Progenitor cell of endocrine pancreas (in vitro differentiated cells): Measurements from ENCODE around the gene GCKR. TPM values are rescaled to one million over a fixed set of nuclear protein-coding genes. Genes with fewer than 3 reads are reported as not detected.

ENCODE experiments used
- DNase-seq: peaks from one replicate; pipeline ENCODE4 v3.0.0; 2021; ENCODE audit warnings: low spot score; ENCODE audit not compliant: unreplicated experiment
- H3K27ac Mint-ChIP-seq: 2 replicates; pipeline ENCODE4 v1.8.0; 2021; ENCODE audit warnings: mild to moderate bottlenecking, moderate library complexity, mixed read lengths
- H3K27me3 Mint-ChIP-seq: 2 replicates; pipeline ENCODE4 v1.8.0; 2021; ENCODE audit warnings: mixed read lengths
- H3K36me3 Mint-ChIP-seq: 2 replicates; pipeline ENCODE4 v1.8.0; 2022; ENCODE audit warnings: mixed read lengths; ENCODE audit not compliant: insufficient read depth
- H3K4me1 Mint-ChIP-seq: 2 replicates; pipeline ENCODE4 v1.8.0; 2021; ENCODE audit warnings: low read depth, mixed read lengths
- H3K4me3 Mint-ChIP-seq: 2 replicates; pipeline ENCODE4 v1.8.0; 2021; ENCODE audit warnings: low read depth, mild to moderate bottlenecking, moderate library complexity, mixed read lengths
- H3K9me3 Mint-ChIP-seq: 2 replicates; pipeline ENCODE4 v1.8.0; 2021; ENCODE audit warnings: low read depth, mixed read lengths
- total RNA-seq: library from RNA; stranded (reverse); gene quantifications from 2 replicates; pipeline ENCODE4 v1.2.1, GENCODE V29; 2021
- TF ChIP-seq, protein P1 (sequence below): fragments of 200-600 bp; sonication (generic); IDR thresholded peaks from one replicate; pipeline ENCODE4 v1.5.0; 2021; ENCODE audit warnings: antibody characterized with exemption, mild to moderate bottlenecking; ENCODE audit not compliant: unreplicated experiment

Gene GCKR
- total RNA-seq, 1 donor from 2014 or later, result 2.8 TPM

DNA sequence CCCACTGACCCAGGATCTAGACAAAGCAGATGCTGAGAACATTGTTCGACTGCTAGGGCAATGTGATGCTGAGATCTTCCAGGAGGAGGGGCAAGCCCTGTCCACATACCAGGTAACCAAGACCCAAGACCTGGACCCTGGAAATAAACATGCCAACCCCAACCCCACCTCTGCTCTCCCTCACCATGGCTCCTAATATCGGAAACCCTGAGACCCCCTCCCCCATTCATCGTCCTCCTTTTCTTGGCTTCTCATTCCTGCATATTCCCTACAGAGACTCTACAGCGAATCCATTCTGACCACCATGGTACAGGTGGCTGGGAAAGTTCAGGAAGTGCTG, 619 bp downstream of the GCKR start:
- no peak for DNase-seq
- TF ChIP-seq, protein P1, sequence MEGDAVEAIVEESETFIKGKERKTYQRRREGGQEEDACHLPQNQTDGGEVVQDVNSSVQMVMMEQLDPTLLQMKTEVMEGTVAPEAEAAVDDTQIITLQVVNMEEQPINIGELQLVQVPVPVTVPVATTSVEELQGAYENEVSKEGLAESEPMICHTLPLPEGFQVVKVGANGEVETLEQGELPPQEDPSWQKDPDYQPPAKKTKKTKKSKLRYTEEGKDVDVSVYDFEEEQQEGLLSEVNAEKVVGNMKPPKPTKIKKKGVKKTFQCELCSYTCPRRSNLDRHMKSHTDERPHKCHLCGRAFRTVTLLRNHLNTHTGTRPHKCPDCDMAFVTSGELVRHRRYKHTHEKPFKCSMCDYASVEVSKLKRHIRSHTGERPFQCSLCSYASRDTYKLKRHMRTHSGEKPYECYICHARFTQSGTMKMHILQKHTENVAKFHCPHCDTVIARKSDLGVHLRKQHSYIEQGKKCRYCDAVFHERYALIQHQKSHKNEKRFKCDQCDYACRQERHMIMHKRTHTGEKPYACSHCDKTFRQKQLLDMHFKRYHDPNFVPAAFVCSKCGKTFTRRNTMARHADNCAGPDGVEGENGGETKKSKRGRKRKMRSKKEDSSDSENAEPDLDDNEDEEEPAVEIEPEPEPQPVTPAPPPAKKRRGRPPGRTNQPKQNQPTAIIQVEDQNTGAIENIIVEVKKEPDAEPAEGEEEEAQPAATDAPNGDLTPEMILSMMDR, result no peak
- Mint-ChIP-seq H3K4me1 (peaks cover 25% of the 10 kb centered on the region), H3K4me3 (peak overlapping the region; percentile 14), H3K27ac (peak overlapping the region; percentile 20), H3K9me3 (no peaks in the 10 kb centered on the region), H3K27me3 (peaks cover 17% of the 10 kb centered on the region), H3K36me3 (peaks cover 3% of the 10 kb centered on the region)

DNA sequence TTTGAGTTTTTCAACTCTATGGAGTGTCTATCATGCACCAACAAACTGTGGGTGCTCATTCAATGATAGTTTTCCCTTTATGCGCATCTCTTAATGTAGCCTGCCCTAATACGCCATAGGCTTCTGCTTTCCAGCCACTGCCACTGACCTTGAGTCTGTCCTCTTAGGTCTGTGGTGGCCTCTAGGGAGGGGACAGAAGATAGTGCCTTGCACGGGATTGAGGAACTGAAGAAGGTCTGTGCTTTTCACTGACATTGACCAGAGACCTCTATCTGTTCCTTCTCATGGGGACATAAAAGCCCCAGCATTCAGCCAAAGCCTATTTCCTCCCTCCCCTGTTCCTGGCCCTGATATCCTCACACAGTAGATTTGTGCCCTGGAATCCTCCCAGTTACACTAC, 2.3 kb downstream of the GCKR start:
- Mint-ChIP-seq H3K27ac (no peak overlapping the region), H3K4me1 (peaks cover 25% of the 10 kb centered on the region), H3K9me3 (no peaks in the 10 kb centered on the region), H3K27me3 (peaks cover 20% of the 10 kb centered on the region), H3K36me3 (no peaks in the 10 kb centered on the region), H3K4me3 (no peak overlapping the region)
- TF ChIP-seq, protein P1, result no peak
- DNase-seq, result no peak

DNA sequence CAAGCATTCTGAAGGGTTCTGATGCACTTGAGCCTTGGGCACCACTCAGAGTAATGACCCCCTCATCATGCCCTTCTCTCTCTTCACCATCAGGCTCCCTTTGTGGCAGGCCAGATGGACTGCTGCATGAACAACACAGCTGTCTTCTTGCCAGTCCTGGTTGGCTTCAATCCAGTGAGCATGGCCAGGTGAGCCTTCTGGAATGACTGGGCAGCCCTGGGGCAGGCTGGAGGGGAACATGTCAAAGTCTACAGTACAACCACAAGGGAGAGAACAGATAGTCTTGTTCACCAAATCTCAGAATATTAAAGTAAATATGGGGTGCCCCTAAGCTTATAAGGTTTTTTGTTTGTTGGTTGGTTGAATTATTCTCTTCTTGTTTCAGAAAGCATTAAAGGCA, 4.4 kb downstream of the GCKR start:
- H3K27me3 Mint-ChIP-seq, result peaks cover 11% of the 10 kb centered on the region
- TF ChIP-seq, protein P1, result no peak
- no peak for DNase-seq
- H3K4me3 Mint-ChIP-seq, result no peak overlapping the region
- H3K27ac Mint-ChIP-seq, result no peak overlapping the region
- no peaks in the 10 kb centered on the region for H3K36me3 Mint-ChIP-seq
- no peaks in the 10 kb centered on the region for H3K9me3 Mint-ChIP-seq
- H3K4me1 Mint-ChIP-seq, result peaks cover 14% of the 10 kb centered on the region

DNA sequence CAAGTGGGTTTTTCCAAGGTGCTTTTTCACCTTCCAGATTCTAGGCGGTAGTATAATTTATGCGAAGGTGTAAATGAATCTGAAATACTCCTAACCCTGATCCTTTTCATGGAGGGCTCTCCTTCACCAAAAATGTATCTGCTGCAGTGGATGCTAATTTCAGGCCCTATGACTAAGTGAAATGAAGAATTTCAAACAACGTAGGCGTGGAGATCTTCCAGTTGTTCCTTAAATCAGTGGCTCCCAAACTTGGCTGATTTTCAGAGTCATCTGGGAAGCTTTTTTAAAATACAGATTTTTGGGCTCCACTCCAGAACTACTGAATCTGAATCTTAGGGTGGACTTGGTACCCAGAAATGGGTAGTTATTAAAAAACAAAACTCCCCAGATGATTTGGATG, 5.5 kb downstream of the GCKR start:
- no peak overlapping the region for H3K4me3 Mint-ChIP-seq
- H3K27me3 Mint-ChIP-seq, result peaks cover 8% of the 10 kb centered on the region
- H3K27ac Mint-ChIP-seq, result no peak overlapping the region
- no peaks in the 10 kb centered on the region for H3K9me3 Mint-ChIP-seq
- TF ChIP-seq, protein P1, result no peak
- no peak for DNase-seq
- peaks cover 4% of the 10 kb centered on the region for H3K4me1 Mint-ChIP-seq
- H3K36me3 Mint-ChIP-seq, result no peaks in the 10 kb centered on the region

DNA sequence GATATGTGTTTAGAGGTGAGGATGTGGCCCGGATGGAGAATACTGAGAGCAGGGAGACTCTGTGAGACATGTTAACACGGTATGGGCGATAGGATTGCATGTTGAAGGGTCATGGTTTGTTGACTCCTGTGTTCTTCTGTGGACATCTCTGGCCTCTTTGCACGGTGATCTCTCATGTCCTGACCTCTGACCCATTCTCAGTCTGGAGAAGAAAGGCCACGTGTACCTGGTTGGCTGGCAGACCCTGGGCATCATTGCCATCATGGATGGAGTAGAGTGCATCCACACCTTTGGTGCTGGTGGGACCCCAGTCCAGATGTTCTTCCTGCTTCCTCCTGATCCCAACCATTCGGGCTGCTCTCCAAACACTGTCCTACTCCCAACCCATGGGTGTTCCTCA, 9.9 kb downstream of the GCKR start:
- Mint-ChIP-seq H3K27ac (no peak overlapping the region), H3K36me3 (no peaks in the 10 kb centered on the region), H3K4me3 (no peak overlapping the region), H3K9me3 (no peaks in the 10 kb centered on the region), H3K4me1 (no peaks in the 10 kb centered on the region), H3K27me3 (peaks cover 3% of the 10 kb centered on the region)
- TF ChIP-seq, protein P1, result no peak
- DNase-seq, result no peak
